Breast epithelium (tissue), 3 donors: Measurements from ENCODE around the gene RUSF1.

Experiments used
- CTCF ChIP-seq, 3 donors: fragments of 450-650 bp; IDR thresholded peaks; one replicate each; pipeline ENCODE4 v1.5.1; 2016 to 2017; ENCODE audit warnings: antibody characterized with exemption in 3 of 3, mild to moderate bottlenecking in 3 of 3, moderate library complexity in 3 of 3
- POLR2A ChIP-seq: fragments of 450-650 bp; IDR thresholded peaks from one replicate; pipeline ENCODE4 v1.6.1; 2016; ENCODE audit warnings: antibody characterized with exemption, mild to moderate bottlenecking, moderate library complexity
- POLR2AphosphoS5 ChIP-seq, 3 donors: sonication (generic); formaldehyde crosslinking; IDR thresholded peaks; one replicate each; pipeline ENCODE4 v1.6.1; 2017; ENCODE audit warnings: antibody characterized with exemption in 3 of 3

GRCh38 chr16:31478956-31479355 lies 29.2 kb downstream of the RUSF1 start:
- TF ChIP-seq POLR2AphosphoS5 (IDR thresholded peaks at IDR 0.05) (no peak), CTCF (IDR thresholded peaks at IDR 0.05) (no peak), POLR2A (no peak)
